Measurements from ENCODE around the gene TYMS.

Gene TYMS

DNA sequence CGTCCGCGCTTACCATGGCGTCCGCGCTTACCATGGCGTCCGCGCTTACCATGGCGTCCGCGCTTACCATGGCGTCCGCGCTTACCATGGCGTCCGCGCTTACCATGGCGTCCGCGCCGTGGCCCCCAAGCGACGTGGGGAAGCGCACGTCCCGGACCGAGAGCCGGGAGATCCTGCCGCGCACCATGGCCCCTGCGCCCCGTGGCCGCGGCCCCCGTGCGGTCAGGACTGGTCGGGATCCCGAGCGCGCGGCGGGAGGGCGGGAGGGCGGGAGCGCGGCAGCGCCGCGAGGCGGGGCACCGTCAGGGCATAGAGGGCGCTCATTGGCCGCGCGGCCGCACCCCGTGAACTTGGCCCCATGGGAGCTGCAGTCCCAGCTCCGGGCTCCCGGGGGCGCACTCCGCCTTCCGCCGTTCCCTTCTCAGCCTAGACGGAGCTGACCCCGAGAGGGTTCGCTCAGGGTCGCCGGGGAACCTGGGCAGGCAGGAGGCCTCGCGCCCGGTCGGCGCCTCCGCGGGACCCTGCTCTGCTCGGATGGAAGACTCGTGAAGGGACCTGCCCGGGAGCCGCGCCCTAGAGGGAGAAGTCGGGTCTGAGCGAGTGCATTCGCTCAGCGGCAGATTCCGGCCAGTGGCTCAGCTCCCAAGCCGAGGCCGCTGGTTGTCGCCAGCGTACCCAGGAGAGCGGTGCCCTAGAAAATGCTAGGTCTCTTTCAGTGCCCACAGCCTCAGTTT is 55.1 kb downstream of the TYMS start, which contains the start of gene ENOSF1:
Gene ENOSF1 (minus strand): TSS at position 230 of the 734 bp plus-strand sequence. CDS start 43 bp downstream, at position 187.
- DNase-seq = no peak

DNA sequence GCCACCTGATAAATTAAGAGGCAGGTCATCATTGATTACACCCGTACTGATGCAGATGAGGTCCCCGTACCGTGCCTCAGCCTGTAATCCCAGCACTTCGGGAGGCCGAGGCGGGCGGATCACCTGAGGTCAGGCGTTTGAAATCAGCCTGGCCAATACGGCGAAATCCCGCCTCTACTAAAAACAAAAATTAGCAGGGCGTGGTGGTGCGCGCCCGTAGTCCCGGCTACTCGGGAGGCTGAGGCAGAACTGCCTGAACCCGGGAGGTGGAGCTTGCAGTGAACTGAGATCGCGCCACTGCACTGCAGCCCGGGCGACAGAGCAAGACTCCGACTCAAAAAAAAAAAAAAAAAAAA is 55.7 kb downstream of the TYMS start:
- no peak for DNase-seq

DNA sequence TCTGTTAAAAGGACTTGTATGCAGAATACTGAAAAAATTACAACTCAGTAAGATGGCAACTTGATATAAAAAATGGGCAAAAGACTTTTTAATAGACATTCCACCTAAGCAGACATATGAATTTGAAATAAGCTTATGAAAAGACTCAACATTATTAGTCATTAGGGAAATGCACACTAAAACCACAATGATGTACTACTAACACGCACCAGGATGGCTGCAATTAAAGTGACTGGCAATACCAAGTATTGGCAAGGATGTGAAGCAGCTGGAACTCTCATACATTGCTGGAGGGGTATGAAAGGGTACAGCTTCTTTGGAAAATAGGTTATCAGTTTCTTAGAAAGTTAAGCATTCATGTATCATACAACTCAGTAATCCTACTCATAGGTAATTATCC is 58.2 kb downstream of the TYMS start:
- no peak for DNase-seq

DNA sequence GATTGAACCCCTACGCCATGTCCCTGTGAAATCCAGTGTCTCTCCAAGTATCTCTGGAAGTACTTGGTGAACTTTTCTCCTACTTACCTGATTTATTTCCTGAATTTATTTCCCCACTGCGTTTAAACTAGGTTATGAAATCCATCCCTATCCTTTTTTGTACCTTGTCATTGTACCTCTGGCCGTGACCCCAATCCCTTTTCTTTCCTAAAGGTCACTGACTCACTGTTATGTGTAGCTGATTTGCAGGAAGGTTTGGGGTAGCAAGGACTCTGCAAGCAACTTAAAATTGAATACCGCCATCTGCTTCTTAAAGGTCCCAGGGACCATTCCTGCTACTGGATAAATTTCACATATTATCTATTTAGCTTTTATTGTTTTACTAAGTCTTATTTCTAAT is 59.5 kb downstream of the TYMS start:
- no peak for DNase-seq
